Fibroblast of mammary gland (primary cell): ENCODE results near the gene LDLRAD2.
A peak's percentile ranks its signal among the peaks of the same experiment; 100 is the strongest.

ENCODE experiments used
- DNase-seq: peaks from one replicate; pipeline ENCODE4 v3.0.0-alpha.2; 2010; ENCODE audit warnings: low read depth
- H3K4me3 ChIP-seq: 2 replicates; pipeline ENCODE4 v1.5.1; 2011; ENCODE audit warnings: low read depth, mild to moderate bottlenecking, low read length, moderate library complexity; ENCODE audit not compliant: control insufficient read depth
- CTCF ChIP-seq: conservative IDR thresholded peaks from 2 replicates; pipeline ENCODE4 v1.5.1; 2011; ENCODE audit warnings: low read depth, low read length, inconsistent platforms; ENCODE audit not compliant: control insufficient read depth, insufficient read depth

The LDLRAD2 gene

GRCh38 chr1:21853131-21853427 is 41.0 kb downstream of the LDLRAD2 start:
- no peak for DNase-seq
- no peak overlapping the region for H3K4me3 ChIP-seq
- TF ChIP-seq CTCF, result no peak

- no peak for TF ChIP-seq CTCF
Measured at GRCh38 chr1:21854090-21854750, 42.2 kb downstream of the LDLRAD2 start.

GRCh38 chr1:21854751-21855131 is 42.7 kb downstream of the LDLRAD2 start:
- no peak for DNase-seq
- no peak for TF ChIP-seq CTCF
- no peak overlapping the region for H3K4me3 ChIP-seq

More at GRCh38 chr1:21854090-21854750, 42.2 kb downstream of the LDLRAD2 start:
- H3K4me3 ChIP-seq, result no peak overlapping the region
- DNase-seq, result no peak

- peak; percentile 21 for DNase-seq
- TF ChIP-seq CTCF, result no peak
- no peak overlapping the region for H3K4me3 ChIP-seq
Measured at GRCh38 chr1:21855257-21856096, 43.4 kb downstream of the LDLRAD2 start.

GRCh38 chr1:21857142-21857839 is 45.2 kb downstream of the LDLRAD2 start:
- peak; percentile 78 for DNase-seq
- no peak overlapping the region for H3K4me3 ChIP-seq
- TF ChIP-seq CTCF, result no peak

GRCh38 chr1:21857840-21858670 is 46.0 kb downstream of the LDLRAD2 start:
- no peak for TF ChIP-seq CTCF
- H3K4me3 ChIP-seq, result no peak overlapping the region
- peak; percentile 56 for DNase-seq
